HG02798 (cell line): ENCODE results near the gene ASGR2.
"Not testable (repeated sequence)": the region's sequence is repeated elsewhere in the genome, so short reads cannot be mapped to it uniquely, and the experiment has no call there.

ENCODE experiments used
- ATAC-seq: cut with Tn5 transposase; IDR thresholded peaks from one replicate; pipeline ENCODE4 v1.9.1; 2021; ENCODE audit warnings: mild to moderate bottlenecking; ENCODE audit not compliant: unreplicated experiment, poor library complexity

ASGR2 gene

GRCh38 chr17:7102421-7102820 is 12.2 kb downstream of the ASGR2 start:
- ATAC-seq, result no peak

GRCh38 chr17:7101531-7101930 is 13.1 kb downstream of the ASGR2 start:
- no peak for ATAC-seq

- not testable (repeated sequence) for ATAC-seq
Measured at GRCh38 chr17:7100641-7101379, 13.8 kb downstream of the ASGR2 start.

- ATAC-seq, result no peak
Measured at GRCh38 chr17:7098802-7099459, 15.7 kb downstream of the ASGR2 start.

- no peak for ATAC-seq
Measured at GRCh38 chr17:7097940-7098339, 16.7 kb downstream of the ASGR2 start.

GRCh38 chr17:7095625-7096024 is 19.0 kb downstream of the ASGR2 start:
- ATAC-seq, result no peak

- ATAC-seq, result no peak
Measured at GRCh38 chr17:7094652-7095019, 20.0 kb downstream of the ASGR2 start.

- not testable (repeated sequence) for ATAC-seq
Measured at GRCh38 chr17:7091311-7092005, 23.2 kb downstream of the ASGR2 start.

GRCh38 chr17:7089570-7089969 is 25.1 kb downstream of the ASGR2 start:
- not testable (repeated sequence) for ATAC-seq

GRCh38 chr17:7088442-7088841 is 26.2 kb downstream of the ASGR2 start:
- not testable (repeated sequence) for ATAC-seq

GRCh38 chr17:7084088-7084487 is 30.5 kb downstream of the ASGR2 start:
- no peak for ATAC-seq

- ATAC-seq, result no peak
Measured at GRCh38 chr17:7083592-7083991, 31.0 kb downstream of the ASGR2 start.

- ATAC-seq, result no peak
Measured at GRCh38 chr17:7081341-7082062, 33.1 kb downstream of the ASGR2 start.

- no peak for ATAC-seq
Measured at GRCh38 chr17:7080456-7081041, 34.1 kb downstream of the ASGR2 start.

GRCh38 chr17:7079581-7080455 is 34.8 kb downstream of the ASGR2 start, which contains the start of gene CLEC10A:
TSS of gene CLEC10A (minus strand) at chr17:7080251. CDS start at chr17:7078812, 1,439 bp downstream.
- no peak for ATAC-seq

GRCh38 chr17:7078711-7079110 is 35.9 kb downstream of the ASGR2 start:
- ATAC-seq, result no peak

GRCh38 chr17:7077911-7078546 is 36.6 kb downstream of the ASGR2 start:
- no peak for ATAC-seq

- no peak for ATAC-seq
Measured at GRCh38 chr17:7074931-7075330, 39.7 kb downstream of the ASGR2 start.

- no peak for ATAC-seq
Measured at GRCh38 chr17:7072406-7072805, 42.2 kb downstream of the ASGR2 start.
